HepG2 (cell line): ENCODE measurements around the gene MXD1. TPM values are rescaled to one million over a fixed set of nuclear protein-coding genes. Genes with fewer than 3 reads are reported as not detected.

Experiments
- BCLAF1 ChIP-seq: fragments of 450-650 bp; IDR thresholded peaks from 2 replicates; pipeline ENCODE4 v1.6.1; 2017; ENCODE audit warnings: mild to moderate bottlenecking
- BHLHE40 ChIP-seq: IDR thresholded peaks from 2 replicates; pipeline ENCODE4 v1.6.1; 2011; ENCODE audit warnings: low read length, improper control_type of control experiment
- CC2D1A ChIP-seq: sonication (generic); formaldehyde crosslinking; IDR thresholded peaks from 2 replicates; pipeline ENCODE4 v1.8.1; 2023; ENCODE audit warnings: mild to moderate bottlenecking, missing genetic modification reagents
- ETS1 ChIP-seq: sonication (generic); formaldehyde crosslinking; IDR thresholded peaks from 2 replicates; pipeline ENCODE4 v1.4.0; 2020; ENCODE audit warnings: missing genetic modification reagents
- HHEX ChIP-seq: IDR thresholded peaks from 2 replicates; pipeline ENCODE4 v1.6.1; 2016; ENCODE audit warnings: control low read depth
- MEIS1 ChIP-seq: sonication (generic); formaldehyde crosslinking; IDR thresholded peaks from 2 replicates; pipeline ENCODE4 v1.9.0; 2021; ENCODE audit warnings: mild to moderate bottlenecking, missing genetic modification reagents, moderate library complexity, borderline replicate concordance
- PBX2 ChIP-seq: IDR thresholded peaks from 2 replicates; pipeline ENCODE4 v1.6.1; 2016; ENCODE audit warnings: control low read depth
- PCBP1 ChIP-seq: fragments of 200-400 bp; formaldehyde crosslinking; IDR thresholded peaks from 2 replicates; pipeline ENCODE4 v1.6.1; 2017; ENCODE audit warnings: mild to moderate bottlenecking, low read depth, low read length, borderline replicate concordance
- PITX1 ChIP-seq: sonication (generic); formaldehyde crosslinking; IDR thresholded peaks from 2 replicates; pipeline ENCODE4 v1.5.1; 2020; ENCODE audit warnings: mild to moderate bottlenecking, missing genetic modification reagents
- THRA ChIP-seq: sonication (generic); formaldehyde crosslinking; IDR thresholded peaks from 2 replicates; pipeline ENCODE4 v1.4.0; 2020; ENCODE audit warnings: missing genetic modification reagents, borderline replicate concordance
- TRAFD1 ChIP-seq: sonication (generic); formaldehyde crosslinking; IDR thresholded peaks from 2 replicates; pipeline ENCODE4 v1.5.1; 2020; ENCODE audit warnings: missing genetic modification reagents, mild to moderate bottlenecking, borderline replicate concordance
- ZBTB4 ChIP-seq: sonication (generic); formaldehyde crosslinking; IDR thresholded peaks from 2 replicates; pipeline ENCODE4 v1.4.0; 2020; ENCODE audit warnings: missing genetic modification reagents, mild to moderate bottlenecking, borderline replicate concordance
- ZNF792 ChIP-seq: IDR thresholded peaks from 2 replicates; pipeline ENCODE4 v1.6.1; 2016
- ZSCAN29 ChIP-seq: sonication (generic); formaldehyde crosslinking; conservative IDR thresholded peaks from 2 replicates; pipeline ENCODE4 v1.4.0; 2020; ENCODE audit warnings: mild to moderate bottlenecking, missing genetic modification reagents
- polyA plus RNA-seq, 8 experiments: library from polyadenylated mRNA; depleted of rRNA in 3 of 8; stranded (reverse) in 7 of 8; unstranded in 1 of 8; fragments of >200 nt; fragmentation: Illumina TruSeq in 4 of 8; extraction: Trizol in 4 of 8; gene quantifications; 2 replicates each; pipeline versions ENCODE4 v1.2.1 to v1.2.3, GENCODE V29; 2011 to 2016; ENCODE audit warnings: low read depth in 4 of 8, missing spikeins in 1 of 8, mixed read lengths in 1 of 8; ENCODE audit not compliant: insufficient read depth in 1 of 8
- total RNA-seq, 5 experiments: library from RNA; depleted of rRNA; stranded (reverse); fragments of >200 nt; fragmentation: Illumina TruSeq; extraction: Trizol; gene quantifications; 2 replicates each; pipeline ENCODE4 v1.2.3, GENCODE V29; 2016; ENCODE audit warnings: low read depth in 1 of 5

The MXD1 gene
- total and polyA plus RNA-seq, 2 of the 13 experiments (the other 11 are each of a cell fraction or from before 2014, with no cell fraction given): 6.4 to 14.9 TPM

- TF ChIP-seq ZBTB4 (CRISPR knock-in tag) (peak; percentile 48; the same call in 1 of the 2 replicates), PITX1 (CRISPR knock-in tag) (0 out of 2 replicates have a peak, but pooled peaks have one; percentile 47), ZSCAN29 (CRISPR knock-in tag) (no peak), PBX2 (CRISPR knock-in tag) (no peak), CC2D1A (CRISPR knock-in tag) (no peak), ETS1 (CRISPR knock-in tag) (no peak), BHLHE40 (no peak), BCLAF1 (no peak), THRA (CRISPR knock-in tag) (peak; percentile 41; the same call in 1 of the 2 replicates), ZNF792 (CRISPR knock-in tag) (no peak), TRAFD1 (CRISPR knock-in tag) (no peak), MEIS1 (CRISPR knock-in tag) (no peak), HHEX (no peak), PCBP1 (no peak)
Observed at GRCh38 chr2:69969126-69969983, 54.4 kb downstream of the MXD1 start (continued).
